GM19043 (cell line): ENCODE results near the gene FGF1.

Source experiments
- ATAC-seq: cut with Tn5 transposase; IDR thresholded peaks from one replicate; pipeline ENCODE4 v1.9.1; 2021; ENCODE audit warnings: low read depth; ENCODE audit not compliant: unreplicated experiment

FGF1 gene

GRCh38 chr5:142587354-142587965 is 98.4 kb downstream of the FGF1 start:
- ATAC-seq, result no peak

- no peak for ATAC-seq
Measured at GRCh38 chr5:142586552-142586951, 99.3 kb downstream of the FGF1 start.

- ATAC-seq, result no peak
Measured at GRCh38 chr5:142585451-142585850, 100.4 kb downstream of the FGF1 start.

- ATAC-seq, result no peak
Measured at GRCh38 chr5:142584891-142585290, 101.0 kb downstream of the FGF1 start.

GRCh38 chr5:142578161-142578830 is 107.6 kb downstream of the FGF1 start:
- no peak for ATAC-seq

- no peak for ATAC-seq
Measured at GRCh38 chr5:142576804-142577203, 109.1 kb downstream of the FGF1 start.

GRCh38 chr5:142576303-142576702 is 109.6 kb downstream of the FGF1 start:
- ATAC-seq, result no peak

- no peak for ATAC-seq
Measured at GRCh38 chr5:142572006-142572405, 113.9 kb downstream of the FGF1 start.

- ATAC-seq, result no peak
Measured at GRCh38 chr5:142571371-142571770, 114.5 kb downstream of the FGF1 start.

GRCh38 chr5:142569905-142570304 is 116.0 kb downstream of the FGF1 start:
- ATAC-seq, result no peak

- ATAC-seq, result no peak
Measured at GRCh38 chr5:142568996-142569335, 116.9 kb downstream of the FGF1 start.

- no peak for ATAC-seq
Measured at GRCh38 chr5:142568283-142568995, 117.5 kb downstream of the FGF1 start.

- ATAC-seq, result no peak
Measured at GRCh38 chr5:142561486-142562097, 124.3 kb downstream of the FGF1 start.

- no peak for ATAC-seq
Measured at GRCh38 chr5:142561029-142561428, 124.9 kb downstream of the FGF1 start.

- ATAC-seq, result no peak
Measured at GRCh38 chr5:142552107-142552506, 133.8 kb downstream of the FGF1 start.

GRCh38 chr5:142551338-142552067 is 134.4 kb downstream of the FGF1 start:
- no peak for ATAC-seq

- ATAC-seq, result no peak
Measured at GRCh38 chr5:142550471-142550870, 135.4 kb downstream of the FGF1 start.

- no peak for ATAC-seq
Measured at GRCh38 chr5:142549834-142550233, 136.1 kb downstream of the FGF1 start.

GRCh38 chr5:142548739-142549275 is 137.1 kb downstream of the FGF1 start:
- no peak for ATAC-seq
